ENCODE measurements around the gene GOLGA1. TPM values are rescaled to one million over a fixed set of nuclear protein-coding genes. Genes with fewer than 3 reads are reported as not detected.

GOLGA1 gene
- total and polyA plus RNA-seq, 9 of the 15 experiments (the other 6 are each of a cell fraction or from before 2014, with no cell fraction given), result 2.9 to 15.9 (median 8.5) TPM

GRCh38 chr9:124899845-124900244, 41.0 kb downstream of the GOLGA1 start (continued):
- TF ChIP-seq ARID1B (IDR thresholded peaks at IDR 0.05) (peak; percentile 84), PREB (CRISPR knock-in tag; IDR thresholded peaks at IDR 0.05) (no peak), KDM1A (IDR thresholded peaks at IDR 0.05) (peak; percentile 72 to 75), CTBP1 (IDR thresholded peaks at IDR 0.05; ENCODE audit: borderline replicate concordance) (peak; percentile 73), ZNF444 (CRISPR knock-in tag; IDR thresholded peaks at IDR 0.05) (no peak), MNT (conservative IDR thresholded peaks at IDR 0.05) (peak; percentile 80 to 91), TOE1 (IDR thresholded peaks at IDR 0.05; ENCODE audit: borderline replicate concordance) (no peak), TOE1 (CRISPR knock-in tag; IDR thresholded peaks at IDR 0.05; ENCODE audit: borderline replicate concordance, low read depth) (no peak), TAF1 (IDR thresholded peaks at IDR 0.05; ENCODE audit: control insufficient read depth, extremely low read depth, insufficient read depth, low read length, severe bottlenecking) (no peak), MTA3 (IDR thresholded peaks at IDR 0.05; ENCODE audit: borderline replicate concordance) (no peak), MXD1 (CRISPR knock-in tag; IDR thresholded peaks at IDR 0.05; ENCODE audit: borderline replicate concordance, poor library complexity, severe bottlenecking) (peak; percentile 64), RCOR1 (IDR thresholded peaks at IDR 0.05; ENCODE audit: borderline replicate concordance in 1 of 2, low read depth in 2 of 2, low read length in 2 of 2) (peak in 1 of 2 experiments; percentile 64; a peak in 2 of 4 replicates), MGA (IDR thresholded peaks at IDR 0.05) (peak; percentile 88), YBX1 (IDR thresholded peaks at IDR 0.05) (no peak)
